Liver (tissue), 9 donors: ENCODE data around the gene KIF21B. TPM values are rescaled to one million over a fixed set of nuclear protein-coding genes. Genes with fewer than 3 reads are reported as not detected.

ENCODE experiments used
- DNase-seq: peaks from one replicate; pipeline ENCODE4 v3.0.0-alpha.2; 2017; ENCODE audit warnings: low spot score
- H3K27ac ChIP-seq, 2 donors: one replicate each; pipeline ENCODE4 v1.7.0; 2013; ENCODE audit warnings: inconsistent platforms in 2 of 2, low read length in 2 of 2, control low read depth in 1 of 2, low read depth in 1 of 2, mild to moderate bottlenecking in 1 of 2
- H3K27me3 ChIP-seq, 4 donors: one replicate each; pipeline versions ENCODE4 v1.6.1 to v1.7.0; 2013; ENCODE audit warnings: low read length in 3 of 4, inconsistent platforms in 1 of 4, mild to moderate bottlenecking in 1 of 4, moderate library complexity in 1 of 4; ENCODE audit not compliant: control insufficient read depth in 4 of 4, insufficient read depth in 4 of 4
- H3K36me3 ChIP-seq, 4 donors: one replicate each; pipeline versions ENCODE4 v1.6.1 to v1.7.0; 2013; ENCODE audit warnings: low read length in 3 of 4, mild to moderate bottlenecking in 3 of 4, low read depth in 1 of 4, moderate library complexity in 1 of 4; ENCODE audit not compliant: control insufficient read depth in 4 of 4, insufficient read depth in 3 of 4
- H3K4me1 ChIP-seq, 4 donors: one replicate each; pipeline versions ENCODE4 v1.6.1 to v1.7.0; 2013; ENCODE audit warnings: low read length in 3 of 4, mild to moderate bottlenecking in 3 of 4, moderate library complexity in 1 of 4; ENCODE audit not compliant: control insufficient read depth in 4 of 4, insufficient read depth in 4 of 4
- H3K4me3 ChIP-seq, 3 donors: one replicate each; pipeline versions ENCODE4 v1.6.1 to v1.7.0; 2013; ENCODE audit warnings: low read length in 3 of 3, control low read depth in 1 of 3, low read depth in 1 of 3, mild to moderate bottlenecking in 1 of 3
- H3K9ac ChIP-seq, 2 donors: one replicate each; pipeline ENCODE4 v1.7.0; 2013; ENCODE audit warnings: low read length in 2 of 2, mild to moderate bottlenecking in 2 of 2, moderate library complexity in 2 of 2, control low read depth in 1 of 2, low read depth in 1 of 2
- H3K9me3 ChIP-seq, 4 donors: one replicate each; pipeline versions ENCODE4 v1.6.1 to v1.7.0; 2013; ENCODE audit warnings: low read length in 3 of 4; ENCODE audit not compliant: control insufficient read depth in 4 of 4
- ATF3 ChIP-seq: IDR thresholded peaks from 2 replicates; pipeline ENCODE4 v1.6.1; 2016; ENCODE audit warnings: antibody characterized with exemption
- CTCF ChIP-seq: fragments of 150-350 bp; IDR thresholded peaks from 2 replicates; pipeline ENCODE4 v1.5.1; 2017; ENCODE audit warnings: improper control_type of control experiment, low read depth, low read length; ENCODE audit not compliant: missing input control
- EGR1 ChIP-seq, 2 donors: IDR thresholded peaks; 2 replicates each; pipeline ENCODE4 v1.6.1; 2016 to 2018; ENCODE audit warnings: antibody characterized with exemption in 2 of 2, low read depth in 2 of 2
- FOXA1 ChIP-seq: IDR thresholded peaks from 2 replicates; pipeline ENCODE4 v1.6.1; 2016; ENCODE audit warnings: antibody characterized with exemption
- FOXA2 ChIP-seq: IDR thresholded peaks from 2 replicates; pipeline ENCODE4 v1.6.1; 2016; ENCODE audit warnings: antibody characterized with exemption
- GABPA ChIP-seq, 2 donors: IDR thresholded peaks in 1 of 2; conservative IDR thresholded peaks in 1 of 2; 2 replicates each; pipeline ENCODE4 v1.6.1; 2016; ENCODE audit warnings: antibody characterized with exemption in 2 of 2, mild to moderate bottlenecking in 1 of 2, moderate library complexity in 1 of 2
- HNF4A ChIP-seq, 2 donors: conservative IDR thresholded peaks; 2 replicates each; pipeline ENCODE4 v1.6.1; 2016; ENCODE audit warnings: antibody characterized with exemption in 2 of 2, mild to moderate bottlenecking in 2 of 2
- HNF4G ChIP-seq: IDR thresholded peaks from 2 replicates; pipeline ENCODE4 v1.6.1; 2016; ENCODE audit warnings: antibody characterized with exemption
- JUND ChIP-seq, 2 donors: IDR thresholded peaks; 2 replicates each; pipeline ENCODE4 v1.6.1; 2016; ENCODE audit warnings: antibody characterized with exemption in 2 of 2
- NR2F2 ChIP-seq: IDR thresholded peaks from 2 replicates; pipeline ENCODE4 v1.6.1; 2016; ENCODE audit warnings: antibody characterized with exemption
- RAD21 ChIP-seq, 2 donors: IDR thresholded peaks; 2 replicates each; pipeline ENCODE4 v1.6.1; 2016; ENCODE audit warnings: antibody characterized with exemption in 2 of 2, mild to moderate bottlenecking in 2 of 2
- REST ChIP-seq: IDR thresholded peaks from 2 replicates; pipeline ENCODE4 v1.6.1; 2016; ENCODE audit warnings: antibody characterized with exemption, mild to moderate bottlenecking
- RXRA ChIP-seq, 2 donors: IDR thresholded peaks; 2 replicates each; pipeline ENCODE4 v1.6.1; 2017 to 2018; ENCODE audit warnings: antibody characterized with exemption in 2 of 2, mild to moderate bottlenecking in 1 of 2
- SP1 ChIP-seq: IDR thresholded peaks from 2 replicates; pipeline ENCODE4 v1.6.1; 2018; ENCODE audit warnings: antibody characterized with exemption, mild to moderate bottlenecking
- TAF1 ChIP-seq: conservative IDR thresholded peaks from 2 replicates; pipeline ENCODE4 v1.6.1; 2016; ENCODE audit warnings: antibody characterized with exemption, mild to moderate bottlenecking
- YY1 ChIP-seq: IDR thresholded peaks from 2 replicates; pipeline ENCODE4 v1.6.1; 2016; ENCODE audit warnings: antibody characterized with exemption, mild to moderate bottlenecking
- ZBTB33 ChIP-seq: IDR thresholded peaks from 2 replicates; pipeline ENCODE4 v1.6.1; 2016; ENCODE audit warnings: antibody characterized with exemption
- WGBS: extraction: QIAGEN DNeasy Blood & Tissue Kit; methylation state at CpG from one replicate; pipeline ENCODE4 v1.1.7; 2013; 5-methylcytosine and 5-hydroxymethylcytosine counted together
- polyA plus RNA-seq, 2 donors: library from polyadenylated mRNA; stranded (reverse) in 1 of 2; unstranded in 1 of 2; fragments of 200-250 nt in 1 of 2; fragments of >200 nt in 1 of 2; fragmentation: Nextera tagmentation in 1 of 2; extraction: Ambion mirVana in 1 of 2; gene quantifications; one replicate each; pipeline versions ENCODE4 v1.2.1 to v1.2.3, GENCODE V29; 2013 to 2015
- total RNA-seq, 2 donors: library from RNA; depleted of rRNA; stranded (reverse); fragments of >200 nt; gene quantifications; one replicate each; pipeline ENCODE4 v1.2.3, GENCODE V29; 2014
- donor health status: healthy.
- donor health status: healthy.
- donor health status: healthy.
- donor health status: healthy.
- donor health status: healthy.

Gene KIF21B
- total and polyA plus RNA-seq, 4 donors: 0.42 to 1.9 (median 1.0) TPM

- no peak for TF ChIP-seq EGR1 (IDR thresholded peaks at IDR 0.05; ENCODE audit: low read depth in 2 of 2)
- TF ChIP-seq REST: no peak
- no peak for TF ChIP-seq RXRA (IDR thresholded peaks at IDR 0.05)
- no peak for TF ChIP-seq HNF4A (conservative IDR thresholded peaks at IDR 0.05)
- no peak for TF ChIP-seq SP1
- no peak for TF ChIP-seq GABPA (IDR thresholded peaks at IDR 0.05 in 1 of 2, conservative IDR thresholded peaks at IDR 0.05 in 1 of 2)
- TF ChIP-seq TAF1: no peak
- no peak for TF ChIP-seq FOXA2
- no peak for TF ChIP-seq ZBTB33
- TF ChIP-seq YY1: no peak
- TF ChIP-seq HNF4G: no peak
- no peak for TF ChIP-seq FOXA1
- no peak for TF ChIP-seq CTCF
- TF ChIP-seq JUND (IDR thresholded peaks at IDR 0.05): no peak
- no peak for TF ChIP-seq NR2F2
- Histone ChIP-seq H3K9me3 (peaks cover 0 to 2% (median 0%) of the 10 kb centered on the region in 4 donors), H3K4me1 (no peaks in the 10 kb centered on the region), H3K27me3 (no peaks in the 10 kb centered on the region), H3K9ac (no peak overlapping the region), H3K4me3 (no peak overlapping the region), H3K27ac (no peak overlapping the region), H3K36me3 (no peaks in the 10 kb centered on the region)
- WGBS: 96% methylated on average over 13 of the region's 13 CpGs
- DNase-seq: no peak
Observed at GRCh38 chr1:200934676-200935245, 88.8 kb downstream of the KIF21B start.

- Histone ChIP-seq H3K4me3 (no peak overlapping the region), H3K4me1 (no peaks in the 10 kb centered on the region), H3K36me3 (no peaks in the 10 kb centered on the region), H3K9ac (no peak overlapping the region), H3K27ac (no peak overlapping the region), H3K27me3 (no peaks in the 10 kb centered on the region), H3K9me3 (peaks cover 0 to 2% (median 0%) of the 10 kb centered on the region in 4 donors)
- 95% methylated on average over 2 of the region's 2 CpGs for WGBS
- no peak for DNase-seq
- TF ChIP-seq ZBTB33: no peak
- no peak for TF ChIP-seq RAD21 (IDR thresholded peaks at IDR 0.05)
- TF ChIP-seq JUND (IDR thresholded peaks at IDR 0.05): no peak
- no peak for TF ChIP-seq HNF4A (conservative IDR thresholded peaks at IDR 0.05)
- no peak for TF ChIP-seq REST
- no peak for TF ChIP-seq RXRA (IDR thresholded peaks at IDR 0.05)
- TF ChIP-seq FOXA1: no peak
- TF ChIP-seq YY1: no peak
- no peak for TF ChIP-seq GABPA (IDR thresholded peaks at IDR 0.05 in 1 of 2, conservative IDR thresholded peaks at IDR 0.05 in 1 of 2)
- no peak for TF ChIP-seq FOXA2
- TF ChIP-seq ATF3: no peak
- no peak for TF ChIP-seq EGR1 (IDR thresholded peaks at IDR 0.05; ENCODE audit: low read depth in 2 of 2)
Observed at GRCh38 chr1:200931776-200932175, 91.7 kb downstream of the KIF21B start.
